Activated CD8-positive, alpha-beta memory T cell treated with anti-CD3 and anti-CD28 coated beads for 1 hour (primary cell): Measurements from ENCODE around the gene OR2S2.
"Not testable (repeated sequence)": the region's sequence is repeated elsewhere in the genome, so short reads cannot be mapped to it uniquely, and the experiment has no call there.

Source experiments
- DNase-seq, 2 donors: peaks; one replicate each; pipeline ENCODE4 v3.0.0-alpha.2; 2020; ENCODE audit warnings: low read depth in 1 of 2; ENCODE audit errors: extremely low read depth in 1 of 2

The OR2S2 gene, protein sequence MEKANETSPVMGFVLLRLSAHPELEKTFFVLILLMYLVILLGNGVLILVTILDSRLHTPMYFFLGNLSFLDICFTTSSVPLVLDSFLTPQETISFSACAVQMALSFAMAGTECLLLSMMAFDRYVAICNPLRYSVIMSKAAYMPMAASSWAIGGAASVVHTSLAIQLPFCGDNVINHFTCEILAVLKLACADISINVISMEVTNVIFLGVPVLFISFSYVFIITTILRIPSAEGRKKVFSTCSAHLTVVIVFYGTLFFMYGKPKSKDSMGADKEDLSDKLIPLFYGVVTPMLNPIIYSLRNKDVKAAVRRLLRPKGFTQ

GRCh38 chr9:35958104-35958837 is at the start of gene OR2S2:
Gene OR2S2 (minus strand): TSS chr9:35958154. CDS start chr9:35958098, 56 bp downstream.
- no peak for DNase-seq

DNA sequence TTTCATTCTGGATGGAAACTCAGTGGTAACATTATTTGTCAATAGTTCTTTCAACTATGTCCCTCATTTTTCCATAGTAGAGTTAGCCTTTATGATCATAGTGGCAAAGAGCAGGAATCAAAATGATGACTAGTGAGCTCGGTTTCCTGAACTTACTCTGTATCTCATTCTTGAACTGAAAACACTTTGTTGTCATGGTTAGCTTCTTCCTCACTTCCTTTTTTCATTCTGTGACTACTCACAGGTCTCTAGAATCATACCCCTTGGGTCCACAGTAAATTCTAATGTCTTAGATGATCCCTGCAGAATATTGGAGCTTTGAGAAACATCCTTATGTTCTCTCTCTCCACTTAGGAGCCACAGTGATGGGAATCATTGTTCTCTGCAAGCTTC is 49.4 kb upstream of the OR2S2 start:
- DNase-seq = no peak

GRCh38 chr9:36006549-36007315 is 48.8 kb upstream of the OR2S2 start:
- no peak for DNase-seq

- DNase-seq = no peak
These were observed 47.9 kb upstream of the OR2S2 start for GRCh38 chr9:36005891-36006290.

DNA sequence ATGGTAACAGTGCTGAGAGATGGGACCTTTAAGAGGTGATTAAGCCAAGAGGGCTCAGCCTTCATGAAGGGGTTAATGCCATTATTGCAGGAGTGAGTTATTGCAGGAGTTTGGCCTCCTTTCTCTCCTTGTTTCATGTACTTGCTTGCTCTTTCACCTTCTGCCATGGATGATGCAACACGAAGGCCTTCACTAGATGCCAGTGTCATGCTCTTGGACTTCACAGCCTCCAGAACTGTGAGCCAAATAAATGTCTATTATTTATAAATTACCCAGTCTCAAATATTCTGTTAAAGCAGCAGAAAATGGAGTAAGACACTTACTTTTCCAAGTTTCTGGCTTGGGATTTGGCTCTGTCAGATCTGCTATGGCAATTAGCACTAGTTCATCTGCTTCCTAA is 40.4 kb upstream of the OR2S2 start:
- no peak for DNase-seq

GRCh38 chr9:35997016-35997415 is 39.1 kb upstream of the OR2S2 start:
- DNase-seq = not testable (repeated sequence)

DNA sequence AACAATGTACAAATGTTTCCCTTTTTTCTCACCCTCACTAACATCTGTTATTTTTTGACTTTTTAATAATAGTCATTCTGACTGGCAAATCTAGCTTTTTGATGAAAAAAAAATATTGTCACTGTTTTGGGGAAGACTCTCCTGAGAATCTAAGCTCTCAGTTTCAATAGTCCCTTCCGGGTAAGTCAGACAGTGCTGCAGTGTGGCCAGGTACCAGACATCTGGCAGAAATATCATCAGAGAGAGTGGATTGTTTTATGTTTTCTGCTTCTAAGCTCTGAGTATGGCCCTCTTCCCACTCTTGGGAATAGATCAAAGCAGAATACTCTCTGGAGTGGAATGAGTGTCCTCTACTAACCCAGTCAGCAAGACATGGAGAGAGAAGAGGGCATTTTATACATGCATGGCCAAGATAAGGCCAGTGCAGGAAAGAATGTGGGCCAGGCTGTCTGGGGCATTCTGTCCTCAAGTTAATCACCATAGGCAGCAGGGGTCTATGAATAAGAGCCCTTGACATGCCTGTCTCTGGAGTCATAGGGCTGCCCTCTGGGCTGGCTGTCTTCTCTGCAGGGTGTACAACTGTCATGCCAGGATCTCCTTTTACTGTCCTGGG is 38.5 kb upstream of the OR2S2 start:
- DNase-seq = no peak

- DNase-seq = no peak
These were observed 37.0 kb upstream of the OR2S2 start for GRCh38 chr9:35994959-35995358.

- DNase-seq = no peak
These were observed 36.2 kb upstream of the OR2S2 start for GRCh38 chr9:35993976-35994720.

GRCh38 chr9:35993136-35993535 is 35.2 kb upstream of the OR2S2 start:
- DNase-seq = not testable (repeated sequence)

GRCh38 chr9:35990155-35990554 is 32.2 kb upstream of the OR2S2 start:
- no peak for DNase-seq

DNA sequence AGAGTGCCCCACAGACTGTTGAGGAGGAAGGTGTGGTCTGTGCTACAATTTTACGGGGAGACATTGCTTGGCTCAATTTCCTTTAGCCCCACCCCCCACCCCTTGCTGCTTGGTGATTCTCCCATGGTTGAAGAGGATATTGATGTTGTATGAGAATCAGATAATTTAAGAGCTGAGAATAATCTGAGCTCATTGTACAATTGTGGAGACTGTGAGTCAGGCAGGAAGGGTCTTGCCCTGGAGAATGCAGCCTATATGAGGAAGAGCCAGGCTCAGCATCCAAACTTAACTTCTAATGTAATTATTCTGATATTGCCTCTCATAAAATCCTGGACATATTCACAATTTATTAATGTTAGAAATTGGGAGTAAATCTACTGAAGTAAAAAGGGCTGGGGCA is 26.1 kb upstream of the OR2S2 start:
- DNase-seq = no peak

GRCh38 chr9:35981699-35982098 is 23.7 kb upstream of the OR2S2 start:
- DNase-seq = no peak

DNA sequence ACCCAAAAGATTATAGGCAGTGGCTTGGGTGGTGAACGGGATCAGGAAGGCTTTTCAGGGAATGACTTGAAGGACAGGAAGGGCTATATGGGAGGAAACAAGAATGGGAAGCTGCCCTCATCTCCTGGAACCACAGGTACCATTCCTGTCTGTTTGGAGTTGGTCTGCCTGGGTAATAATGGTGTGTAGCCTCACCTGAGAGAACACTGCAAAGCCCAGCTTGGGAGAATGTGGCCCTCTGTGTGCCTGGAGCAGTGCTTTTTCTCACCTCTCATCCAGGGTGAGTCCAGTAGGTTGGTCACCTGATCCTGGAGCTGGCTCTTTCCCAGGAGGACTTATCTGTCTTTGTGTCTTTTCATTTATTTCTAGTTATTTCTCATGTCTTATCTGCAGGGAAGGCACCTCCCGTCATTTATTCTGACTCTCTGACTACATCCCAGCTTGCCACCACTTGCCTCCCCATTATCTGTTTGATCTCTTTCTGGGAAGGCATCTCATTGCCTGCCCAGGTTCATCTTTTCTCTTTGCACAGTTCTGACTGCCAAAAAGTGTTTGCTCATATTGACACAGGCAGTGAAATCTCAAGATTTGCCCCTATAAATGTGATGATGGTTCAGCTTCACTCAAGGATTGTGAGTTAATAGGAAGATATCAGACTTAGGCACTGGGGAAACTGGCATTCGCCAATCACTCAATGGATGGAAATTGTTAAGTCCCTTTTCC is 22.5 kb upstream of the OR2S2 start:
- no peak for DNase-seq

DNA sequence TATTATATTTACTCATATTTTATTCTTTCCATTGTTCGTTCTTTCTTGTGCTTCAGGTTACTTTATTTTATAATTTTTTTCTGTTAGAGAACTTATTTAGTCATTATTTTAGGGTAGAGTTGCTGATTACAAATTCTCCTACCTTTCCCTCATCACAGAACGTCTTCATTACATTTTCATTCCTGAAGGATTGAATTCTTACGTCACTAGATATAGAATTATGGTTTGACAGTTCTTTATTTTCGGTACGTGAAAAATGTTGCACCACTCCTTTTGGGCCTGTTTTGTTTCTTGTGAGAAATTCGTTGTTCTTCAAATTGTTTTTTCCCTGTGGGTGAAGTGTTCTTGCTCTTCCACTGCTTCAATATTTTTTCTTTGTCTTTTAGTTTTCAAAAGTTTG is 20.8 kb upstream of the OR2S2 start:
- no peak for DNase-seq

DNA sequence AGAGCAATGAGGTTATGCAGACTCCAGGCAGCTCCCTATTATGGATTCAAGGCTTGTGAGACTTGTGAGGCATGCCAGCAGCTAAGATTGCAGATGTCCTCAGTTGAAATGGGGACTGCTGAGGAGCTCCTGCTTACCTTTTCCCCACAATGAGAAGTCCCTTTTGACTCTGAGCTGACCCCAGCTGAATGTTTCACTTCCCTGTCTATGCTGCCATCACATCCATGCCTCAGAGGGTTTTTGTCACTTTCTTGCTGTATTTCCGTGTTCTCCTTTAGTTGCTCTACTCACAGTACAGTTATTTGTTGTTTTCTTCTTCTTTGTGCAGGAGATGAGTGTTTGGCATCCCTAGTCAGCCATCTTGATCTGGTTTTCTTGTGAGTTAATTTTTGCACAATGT is 18.8 kb upstream of the OR2S2 start:
- DNase-seq = no peak

DNA sequence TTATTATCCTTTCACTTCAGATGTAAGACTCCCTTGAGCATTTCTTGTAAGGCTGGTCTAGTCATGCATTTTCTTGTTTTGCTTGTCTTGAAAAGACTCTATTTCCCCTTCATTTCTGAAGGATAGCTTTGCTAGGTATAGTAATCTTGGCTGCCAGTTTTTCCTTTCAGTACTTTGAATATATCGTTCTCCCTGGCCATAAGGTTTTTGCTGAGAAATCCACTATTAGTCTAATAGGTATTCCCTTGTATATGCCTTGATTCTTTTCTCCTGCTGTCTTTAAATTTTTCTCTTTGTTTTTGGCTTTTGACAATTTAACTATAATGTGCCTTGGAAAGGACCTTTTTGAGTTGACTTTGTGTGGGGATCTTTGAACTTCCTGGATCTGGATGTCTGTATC is 16.8 kb upstream of the OR2S2 start:
- no peak for DNase-seq

GRCh38 chr9:35972093-35972492 is 14.1 kb upstream of the OR2S2 start:
- DNase-seq = peak in 1 of 2 donors; percentile 12

DNA sequence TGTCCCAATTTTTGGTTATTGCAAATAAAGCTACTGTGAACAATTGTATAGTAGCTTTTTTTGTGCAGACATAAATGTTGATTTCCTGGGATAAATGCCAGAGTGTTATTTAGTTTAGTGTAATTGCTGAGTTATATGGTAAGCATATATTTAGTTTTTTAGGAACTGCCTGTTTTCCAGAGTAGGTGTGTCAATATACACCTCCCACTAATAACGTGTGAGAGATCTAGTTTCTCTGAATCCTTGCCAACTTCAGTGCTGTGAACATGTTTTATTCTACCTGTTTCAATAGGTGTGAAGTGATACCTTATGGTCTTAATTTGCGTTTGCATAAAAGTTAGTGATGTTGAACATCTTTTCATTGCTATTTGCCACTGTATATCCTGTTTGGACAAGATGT is 9.1 kb upstream of the OR2S2 start:
- no peak for DNase-seq

DNA sequence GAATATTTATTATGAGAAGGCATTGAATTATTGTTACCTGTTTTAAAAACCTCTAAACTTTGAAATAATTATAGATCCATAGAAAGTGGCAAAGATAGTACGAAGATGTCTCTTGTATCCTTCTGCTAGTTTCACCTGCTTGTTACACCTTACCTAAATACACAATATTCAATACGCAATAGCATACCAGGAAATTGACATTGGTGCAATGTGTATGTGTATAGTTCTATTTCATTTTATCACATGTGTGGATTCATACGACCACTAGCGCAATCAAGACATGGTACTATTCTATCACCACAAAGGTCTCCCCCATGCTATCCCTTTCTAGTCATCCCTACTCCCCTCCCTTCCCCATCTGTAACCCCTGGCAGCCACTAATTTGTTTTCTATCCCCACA is 8.5 kb upstream of the OR2S2 start:
- no peak for DNase-seq
